ENCODE measurements around the gene KIAA1614.

KIAA1614 gene

GRCh38 chr1:180915426-180915965, 2.8 kb downstream of the KIAA1614 start:
- Histone ChIP-seq H4K20me1 (ENCODE audit: insufficient read depth, low read length) (no peaks in the 10 kb centered on the region), H3K27ac (ENCODE audit: low read length) (no peak overlapping the region), H3K36me3 (ENCODE audit: insufficient read depth, low read length) (no peaks in the 10 kb centered on the region), H3K4me3 (ENCODE audit: low read depth in 1 of 2, low read length in 2 of 2) (no peak overlapping the region), H3K4me2 (ENCODE audit: insufficient read depth, low read length) (no peak overlapping the region), H3K27me3 (ENCODE audit: insufficient read depth, low read length, poor library complexity) (peaks cover 11% of the 10 kb centered on the region), H3K4me1 (ENCODE audit: insufficient read depth, low read length) (no peaks in the 10 kb centered on the region), H2AFZ (ENCODE audit: low read depth, low read length) (no peak overlapping the region), H3K79me2 (ENCODE audit: insufficient read depth, low read length) (no peaks in the 10 kb centered on the region), H3K9me3 (ENCODE audit: insufficient read depth, low read length, severe bottlenecking) (no peaks in the 10 kb centered on the region), H3K9ac (ENCODE audit: low read depth, low read length) (no peak overlapping the region)
- no peak for DNase-seq
- TF ChIP-seq, protein P1, sequence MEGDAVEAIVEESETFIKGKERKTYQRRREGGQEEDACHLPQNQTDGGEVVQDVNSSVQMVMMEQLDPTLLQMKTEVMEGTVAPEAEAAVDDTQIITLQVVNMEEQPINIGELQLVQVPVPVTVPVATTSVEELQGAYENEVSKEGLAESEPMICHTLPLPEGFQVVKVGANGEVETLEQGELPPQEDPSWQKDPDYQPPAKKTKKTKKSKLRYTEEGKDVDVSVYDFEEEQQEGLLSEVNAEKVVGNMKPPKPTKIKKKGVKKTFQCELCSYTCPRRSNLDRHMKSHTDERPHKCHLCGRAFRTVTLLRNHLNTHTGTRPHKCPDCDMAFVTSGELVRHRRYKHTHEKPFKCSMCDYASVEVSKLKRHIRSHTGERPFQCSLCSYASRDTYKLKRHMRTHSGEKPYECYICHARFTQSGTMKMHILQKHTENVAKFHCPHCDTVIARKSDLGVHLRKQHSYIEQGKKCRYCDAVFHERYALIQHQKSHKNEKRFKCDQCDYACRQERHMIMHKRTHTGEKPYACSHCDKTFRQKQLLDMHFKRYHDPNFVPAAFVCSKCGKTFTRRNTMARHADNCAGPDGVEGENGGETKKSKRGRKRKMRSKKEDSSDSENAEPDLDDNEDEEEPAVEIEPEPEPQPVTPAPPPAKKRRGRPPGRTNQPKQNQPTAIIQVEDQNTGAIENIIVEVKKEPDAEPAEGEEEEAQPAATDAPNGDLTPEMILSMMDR (IDR thresholded peaks at IDR 0.05; ENCODE audit: borderline replicate concordance, extremely low read depth, low read length, poor library complexity, severe bottlenecking) = no peak
- no peak for TF ChIP-seq EZH2 (IDR thresholded peaks at IDR 0.05; ENCODE audit: borderline replicate concordance, low read depth, low read length, severe bottlenecking)
- ATAC-seq (ENCODE audit: insufficient read depth, low read depth) = no peak

DNA sequence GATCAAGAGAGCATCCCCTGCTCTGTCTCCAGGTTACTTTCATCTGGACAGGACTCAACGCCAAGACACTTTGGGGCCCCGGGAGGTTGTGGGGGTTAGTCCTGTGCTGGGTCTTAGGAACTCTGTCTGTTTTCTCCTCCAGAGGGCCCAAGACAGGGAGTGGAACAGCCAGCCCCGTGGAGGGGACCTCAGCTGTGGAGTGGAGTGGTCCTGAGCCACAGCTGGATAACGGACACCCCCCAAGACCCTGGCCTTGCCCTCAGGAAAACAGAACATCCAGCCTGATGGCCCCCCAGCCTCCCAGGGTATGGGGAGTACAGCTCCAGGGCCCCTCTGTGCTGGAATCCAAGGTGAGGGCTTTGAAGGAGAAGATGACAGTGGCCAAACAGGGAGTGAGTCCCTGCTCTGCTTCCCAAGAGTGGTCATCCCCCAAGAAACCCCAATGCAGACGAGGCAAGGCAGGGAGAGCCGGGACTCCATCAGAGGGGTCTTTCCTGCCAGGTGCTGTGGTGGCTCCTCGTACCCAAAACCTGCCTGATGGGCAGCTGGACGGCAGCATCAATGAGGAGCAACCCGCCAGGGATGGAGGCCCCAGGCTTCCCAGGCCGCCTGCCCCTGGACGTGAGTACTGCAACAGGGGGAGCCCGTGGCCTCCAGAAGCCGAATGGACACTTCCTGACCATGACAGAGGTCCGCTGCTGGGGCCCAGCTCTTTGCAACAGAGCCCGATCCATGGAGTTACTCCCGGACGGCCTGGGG, 3.5 kb downstream of the KIAA1614 start:
- Histone ChIP-seq H3K9ac (ENCODE audit: low read depth, low read length) (no peak overlapping the region), H2AFZ (ENCODE audit: low read depth, low read length) (no peak overlapping the region), H3K9me3 (ENCODE audit: insufficient read depth, low read length, severe bottlenecking) (no peaks in the 10 kb centered on the region), H3K4me2 (ENCODE audit: insufficient read depth, low read length) (no peak overlapping the region), H4K20me1 (ENCODE audit: insufficient read depth, low read length) (no peaks in the 10 kb centered on the region), H3K27me3 (ENCODE audit: insufficient read depth, low read length, poor library complexity) (peaks cover 11% of the 10 kb centered on the region), H3K36me3 (ENCODE audit: insufficient read depth, low read length) (no peaks in the 10 kb centered on the region), H3K4me3 (ENCODE audit: low read depth in 1 of 2, low read length in 2 of 2) (no peak overlapping the region), H3K4me1 (ENCODE audit: insufficient read depth, low read length) (no peaks in the 10 kb centered on the region), H3K79me2 (ENCODE audit: insufficient read depth, low read length) (no peaks in the 10 kb centered on the region), H3K27ac (ENCODE audit: low read length) (no peak overlapping the region)
- DNase-seq (no peak), ATAC-seq (ENCODE audit: insufficient read depth, low read depth) (no peak)
- TF ChIP-seq EZH2 (IDR thresholded peaks at IDR 0.05; ENCODE audit: borderline replicate concordance, low read depth, low read length, severe bottlenecking) = no peak
- TF ChIP-seq, protein P1 (IDR thresholded peaks at IDR 0.05; ENCODE audit: borderline replicate concordance, extremely low read depth, low read length, poor library complexity, severe bottlenecking) = no peak

DNA sequence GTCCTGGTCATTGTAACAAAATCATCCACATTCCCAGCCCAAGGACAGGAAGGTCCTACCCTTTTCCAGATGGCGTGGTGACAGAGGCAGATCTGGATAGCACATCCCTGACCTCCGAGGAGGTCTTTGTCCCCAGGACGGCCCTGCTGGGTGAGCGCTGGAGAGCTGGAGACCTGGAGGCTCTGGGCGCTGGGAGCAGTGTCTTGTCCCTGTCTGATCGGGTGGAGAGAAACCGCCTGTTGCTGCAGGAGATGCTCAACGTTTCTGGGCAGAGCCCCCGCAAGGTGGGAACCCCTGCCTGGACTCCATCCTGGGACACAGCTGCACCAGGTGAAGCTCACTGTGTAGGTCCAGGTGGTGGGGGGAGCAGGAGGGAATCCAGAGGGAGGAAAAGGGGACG, 4.1 kb downstream of the KIAA1614 start:
- Histone ChIP-seq H3K79me2 (ENCODE audit: insufficient read depth, low read length) (no peaks in the 10 kb centered on the region), H3K9ac (ENCODE audit: low read depth, low read length) (no peak overlapping the region), H2AFZ (ENCODE audit: low read depth, low read length) (no peak overlapping the region), H3K4me1 (ENCODE audit: insufficient read depth, low read length) (no peaks in the 10 kb centered on the region), H3K27me3 (ENCODE audit: insufficient read depth, low read length, poor library complexity) (peaks cover 8% of the 10 kb centered on the region), H3K9me3 (ENCODE audit: insufficient read depth, low read length, severe bottlenecking) (no peaks in the 10 kb centered on the region), H4K20me1 (ENCODE audit: insufficient read depth, low read length) (no peaks in the 10 kb centered on the region), H3K4me3 (ENCODE audit: low read depth in 1 of 2, low read length in 2 of 2) (no peak overlapping the region), H3K27ac (ENCODE audit: low read length) (no peak overlapping the region), H3K36me3 (ENCODE audit: insufficient read depth, low read length) (no peaks in the 10 kb centered on the region), H3K4me2 (ENCODE audit: insufficient read depth, low read length) (no peak overlapping the region)
- no peak for ATAC-seq (ENCODE audit: insufficient read depth, low read depth)
- TF ChIP-seq EZH2 (IDR thresholded peaks at IDR 0.05; ENCODE audit: borderline replicate concordance, low read depth, low read length, severe bottlenecking) = no peak
- TF ChIP-seq, protein P1 (IDR thresholded peaks at IDR 0.05; ENCODE audit: borderline replicate concordance, extremely low read depth, low read length, poor library complexity, severe bottlenecking) = no peak
- DNase-seq = no peak
